SK-N-MC (cell line): ENCODE data around the gene CHFR.
"Not testable (repeated sequence)": the region's sequence is repeated elsewhere in the genome, so short reads cannot be mapped to it uniquely, and the experiment has no call there.

Experiments used
- EZH2 ChIP-seq: fragments of 200-600 bp; sonication (generic); IDR thresholded peaks from one replicate; pipeline ENCODE4 v1.6.1; 2017; ENCODE audit warnings: antibody characterized with exemption
- FOXP2 ChIP-seq: optimal IDR thresholded peaks from 2 replicates; pipeline ENCODE3; 2011; ENCODE audit warnings: mild to moderate bottlenecking, moderate library complexity; ENCODE audit not compliant: insufficient read depth; ENCODE audit errors: extremely low read length, control extremely low read depth
- POLR2AphosphoS5 ChIP-seq: IDR thresholded peaks from 2 replicates; pipeline ENCODE4 v1.6.1; 2012; ENCODE audit warnings: mild to moderate bottlenecking, low read depth, low read length, borderline replicate concordance

- TF ChIP-seq POLR2AphosphoS5, EZH2, FOXP2: not testable (repeated sequence)
These were observed 42.7 kb downstream of the CHFR start for GRCh38 chr12:132844681-132845080.
